Measurements from ENCODE around the gene FUT8.

FUT8 gene

DNA sequence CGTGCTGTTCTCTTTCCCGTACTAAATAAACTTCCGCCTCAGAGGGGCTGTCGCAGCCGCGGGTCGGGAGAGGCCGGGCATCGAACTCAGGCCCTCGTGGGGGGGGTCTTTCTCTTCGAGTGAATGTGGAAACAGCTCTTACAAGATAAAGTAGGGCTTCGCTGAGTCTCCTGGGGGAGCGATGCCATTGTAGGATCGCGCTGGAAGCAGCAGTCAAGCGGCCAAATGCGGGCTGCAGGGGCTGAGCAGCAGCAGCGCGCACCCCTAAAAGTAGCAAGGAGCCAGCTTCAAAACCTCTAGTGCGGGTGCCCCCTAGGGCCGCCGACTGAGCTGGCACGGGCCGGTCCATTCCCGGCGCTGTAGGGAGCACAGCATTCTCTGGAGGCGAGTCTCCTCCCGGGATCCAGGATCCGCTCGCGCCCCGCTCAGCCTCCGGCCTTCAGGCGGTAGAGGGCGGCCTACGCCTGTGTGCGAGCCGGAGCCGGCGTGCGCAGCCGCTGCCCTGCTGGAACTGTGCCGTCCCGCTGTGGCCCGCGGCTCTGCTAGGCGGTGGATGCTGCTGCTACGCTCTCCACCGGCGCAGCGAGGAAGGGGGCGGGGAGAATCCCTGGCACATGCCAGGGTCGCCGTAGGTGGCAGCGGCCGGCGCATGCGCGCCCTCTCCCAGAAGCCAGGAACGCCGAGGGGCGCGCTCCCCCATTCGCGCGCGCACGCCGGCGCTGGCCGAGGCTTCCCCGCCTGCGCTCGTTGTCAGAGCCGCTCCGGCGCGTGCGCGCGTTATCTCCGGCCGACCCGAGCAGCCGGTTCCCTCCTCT lies at the start of gene FUT8:
FUT8 (plus strand) TSS at position 699 of the 815 bp plus-strand sequence. CDS start 148,834 bp downstream, outside the sequence.
- DNase-seq: peak; percentile 88 to 92

DNA sequence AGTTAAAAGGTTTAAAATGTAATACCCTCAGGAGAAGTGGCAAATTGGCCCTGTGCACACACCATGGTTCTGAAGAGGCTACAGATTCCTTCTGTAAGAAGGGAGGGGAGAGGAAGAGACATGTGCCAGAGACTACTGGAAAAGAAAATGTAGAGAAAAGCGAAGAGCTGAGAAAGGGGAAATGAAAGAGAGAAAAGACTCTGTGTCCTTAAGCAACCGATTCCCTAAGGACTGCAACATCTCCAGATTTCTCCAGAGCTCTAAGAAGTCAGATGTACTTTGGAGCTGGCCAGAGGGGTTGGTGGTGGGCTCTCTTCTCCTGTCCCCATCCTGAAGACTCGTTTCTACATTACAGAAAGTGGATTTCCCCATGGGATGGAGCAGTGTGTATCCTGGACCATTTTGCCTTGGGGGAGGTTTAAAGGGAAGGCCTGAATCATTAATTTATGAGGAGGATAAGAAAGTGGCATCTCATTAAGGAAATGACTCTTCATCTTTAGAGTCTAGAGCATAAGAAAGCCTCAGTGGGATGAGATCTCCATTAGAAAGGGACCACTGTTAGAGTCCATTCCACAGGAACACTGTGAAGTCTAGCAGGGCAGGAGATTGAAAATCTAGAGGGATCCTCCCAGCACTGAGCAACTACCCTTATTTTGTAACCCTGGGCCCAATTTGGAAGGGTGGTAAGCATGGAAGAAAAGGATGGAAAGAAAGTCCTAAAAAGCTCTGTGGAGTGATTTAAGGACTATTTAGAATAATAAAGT lies 45.5 kb upstream of the FUT8 start:
- no peak for DNase-seq

GRCh38 chr14:65369560-65369959 lies 43.0 kb upstream of the FUT8 start:
- DNase-seq: peak in 1 of 2 donors; percentile 17

DNA sequence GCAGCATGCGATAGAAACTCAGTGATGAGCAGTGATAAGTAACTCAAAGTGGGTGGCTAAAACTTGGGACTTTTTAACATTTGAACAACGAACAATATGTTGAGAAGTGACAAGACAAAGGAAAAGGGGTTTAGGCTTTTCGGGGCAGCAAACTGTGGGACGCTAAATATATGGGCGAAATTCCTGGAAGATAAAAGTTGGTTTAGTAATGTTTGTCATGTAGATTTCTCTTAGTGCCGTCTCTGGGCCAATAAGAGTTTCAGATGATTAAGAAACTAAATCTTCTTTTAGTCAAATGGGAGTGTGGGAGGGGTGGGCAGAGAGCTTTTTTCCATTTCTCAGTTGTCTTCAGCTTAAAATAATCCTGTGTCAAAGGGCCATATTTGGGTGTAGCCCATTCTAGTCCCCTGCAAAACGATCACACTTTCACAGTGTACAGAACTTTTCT lies 41.7 kb upstream of the FUT8 start:
- no peak for DNase-seq

GRCh38 chr14:65371784-65372183 lies 40.7 kb upstream of the FUT8 start:
- no peak for DNase-seq

GRCh38 chr14:65373016-65373670 lies 39.4 kb upstream of the FUT8 start:
- DNase-seq: no peak

- DNase-seq: no peak
Measured at GRCh38 chr14:65373671-65374039, 38.9 kb upstream of the FUT8 start.

GRCh38 chr14:65377576-65377975 lies 35.0 kb upstream of the FUT8 start:
- DNase-seq: no peak

DNA sequence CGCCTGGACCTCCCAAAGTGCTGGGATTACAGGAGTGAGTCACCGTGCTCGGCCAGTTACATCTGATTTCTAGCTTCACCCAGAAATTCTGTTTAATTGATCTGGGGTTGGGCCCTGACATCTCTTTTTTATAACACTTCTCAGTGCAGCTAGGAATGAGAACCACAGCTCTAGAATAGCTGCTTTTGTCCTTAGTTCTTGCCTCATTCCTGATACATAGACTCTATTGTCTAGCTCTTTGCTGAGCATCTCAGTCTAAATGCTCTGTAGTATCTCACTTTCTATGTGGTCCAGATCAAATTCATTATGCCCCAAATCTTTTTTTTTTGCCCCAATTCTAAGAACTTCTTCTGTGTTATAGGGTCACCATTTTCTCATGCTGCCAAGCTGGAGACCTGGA lies 29.9 kb upstream of the FUT8 start:
- no peak for DNase-seq

GRCh38 chr14:65387171-65387570 lies 25.4 kb upstream of the FUT8 start:
- DNase-seq: no peak

GRCh38 chr14:65387628-65388027 lies 24.9 kb upstream of the FUT8 start:
- DNase-seq: no peak

- no peak for DNase-seq
Measured at GRCh38 chr14:65392296-65392695, 20.2 kb upstream of the FUT8 start.

DNA sequence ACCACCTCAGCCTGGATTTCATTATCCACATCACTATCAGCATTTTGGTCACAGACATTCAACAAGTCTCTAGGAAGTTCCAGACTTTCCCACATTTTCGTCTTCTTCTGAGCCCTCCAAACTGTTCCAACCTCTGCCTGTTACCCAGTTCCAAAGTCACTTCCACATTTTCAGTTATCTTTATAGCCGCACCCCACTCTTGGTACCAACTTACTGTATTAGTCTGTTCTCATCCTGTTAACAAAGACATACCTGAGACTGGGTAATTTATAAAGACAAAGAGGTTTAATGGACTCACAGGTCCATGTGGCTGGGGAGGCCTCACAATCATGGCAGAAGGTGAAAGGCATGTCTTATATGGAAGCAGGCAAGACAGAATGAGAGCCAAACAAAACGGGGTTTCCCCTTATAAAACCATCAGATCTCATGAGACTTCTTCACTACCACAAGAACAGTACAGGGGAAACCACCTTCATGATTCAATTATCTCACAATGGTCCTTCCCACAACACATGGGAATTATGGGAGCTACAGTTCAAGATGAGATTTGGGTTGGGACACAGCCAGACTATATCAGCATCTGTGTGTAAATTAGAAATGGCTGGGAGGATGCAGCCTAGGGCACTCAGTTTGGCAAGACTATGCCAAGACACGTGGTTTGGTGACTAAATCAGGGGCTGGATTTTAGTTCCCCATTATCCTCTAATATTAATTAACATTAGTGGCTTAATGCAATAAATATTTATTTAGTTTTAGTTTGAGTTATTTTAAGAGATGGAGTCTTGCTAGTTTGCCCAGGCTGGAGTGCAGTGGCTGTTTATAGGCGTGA lies 16.2 kb upstream of the FUT8 start:
- no peak for DNase-seq

GRCh38 chr14:65403231-65403630 lies 9.3 kb upstream of the FUT8 start:
- DNase-seq: no peak

DNA sequence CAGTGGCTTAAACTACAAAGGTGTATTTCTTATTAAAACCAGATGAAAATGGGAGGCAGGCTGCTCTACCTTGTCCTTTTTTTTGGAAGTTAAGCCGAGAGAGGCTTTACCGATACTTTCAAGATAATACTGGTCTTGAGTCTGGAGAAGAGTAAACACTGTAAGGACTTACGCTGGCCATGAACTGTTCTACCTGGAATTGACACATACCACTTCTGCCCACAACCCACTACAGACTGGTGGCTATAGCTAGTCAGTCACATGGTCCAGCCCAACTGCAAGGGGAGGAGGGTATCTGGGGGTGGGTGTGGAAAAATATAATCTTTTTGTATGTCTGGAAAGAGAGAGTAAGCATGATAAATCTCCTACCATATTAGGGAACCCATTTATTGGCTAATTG lies 4.4 kb upstream of the FUT8 start:
- DNase-seq: no peak

GRCh38 chr14:65410640-65411039 lies 1.9 kb upstream of the FUT8 start:
- DNase-seq: no peak

DNA sequence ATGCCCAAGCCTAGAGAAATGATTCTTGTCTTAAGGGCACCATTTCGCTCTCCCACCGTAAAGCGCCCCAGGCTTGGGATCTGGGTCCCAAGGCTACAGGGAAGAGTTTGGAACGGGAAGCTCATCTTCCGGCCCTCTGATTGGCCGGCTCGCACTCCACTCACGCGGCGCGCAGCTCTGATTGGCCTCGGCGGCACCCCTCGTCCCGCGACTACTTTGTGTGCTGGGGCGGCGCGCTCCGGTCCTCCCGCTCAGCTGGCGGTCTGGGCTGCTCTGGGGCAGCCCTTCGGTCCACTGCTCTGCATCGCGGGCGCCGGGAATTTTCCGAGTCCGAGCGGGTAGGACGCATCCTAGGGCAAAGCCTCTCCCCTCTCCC lies 886 bp upstream of the FUT8 start:
- DNase-seq: peak; percentile 68 to 70

DNA sequence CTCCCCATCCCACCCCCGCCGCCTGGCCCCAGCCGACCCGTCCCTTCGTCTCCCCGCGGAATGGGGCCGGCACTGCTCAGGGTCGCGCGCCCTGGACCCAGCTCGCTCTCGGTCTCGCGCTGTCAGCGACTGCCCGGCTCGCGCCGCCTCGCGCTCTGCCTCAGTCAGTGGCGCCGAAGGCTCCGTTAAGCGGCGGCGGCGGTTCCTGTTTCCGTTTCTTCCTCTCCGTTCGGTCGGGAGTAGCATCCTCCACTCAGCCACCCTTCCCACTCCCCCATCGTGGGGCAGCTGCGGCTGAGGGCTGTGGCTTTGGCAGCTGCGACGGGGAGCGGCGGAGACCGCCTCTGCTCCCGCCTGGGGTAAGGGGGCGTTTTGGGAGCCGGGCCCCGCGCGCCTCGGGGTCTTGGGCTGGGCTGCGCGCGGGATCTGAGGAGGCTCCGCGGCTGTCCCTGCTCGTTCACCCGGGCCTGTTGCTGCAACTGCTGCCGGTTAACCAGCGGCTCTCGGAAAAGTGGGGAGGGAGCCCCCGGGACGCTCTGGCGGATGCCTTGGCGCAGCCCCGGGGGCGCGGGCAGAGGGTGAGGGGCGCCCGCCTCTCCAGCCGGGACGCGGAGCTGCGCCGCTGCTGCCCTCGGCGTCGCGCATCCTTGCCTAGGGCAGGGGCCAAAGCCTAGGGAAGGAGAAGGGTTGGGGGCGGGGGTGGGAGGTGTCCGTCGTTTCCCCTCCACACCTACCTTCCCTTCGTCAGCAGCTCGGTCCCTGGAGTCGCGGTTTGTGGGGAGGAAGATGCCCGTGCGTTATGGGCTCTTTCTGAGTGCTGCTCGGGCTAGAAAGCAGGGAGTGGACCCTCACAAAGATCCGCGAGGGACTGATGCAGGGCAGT lies 567 bp downstream of the FUT8 start:
- peak in 1 of 2 donors; percentile 57 for DNase-seq

DNA sequence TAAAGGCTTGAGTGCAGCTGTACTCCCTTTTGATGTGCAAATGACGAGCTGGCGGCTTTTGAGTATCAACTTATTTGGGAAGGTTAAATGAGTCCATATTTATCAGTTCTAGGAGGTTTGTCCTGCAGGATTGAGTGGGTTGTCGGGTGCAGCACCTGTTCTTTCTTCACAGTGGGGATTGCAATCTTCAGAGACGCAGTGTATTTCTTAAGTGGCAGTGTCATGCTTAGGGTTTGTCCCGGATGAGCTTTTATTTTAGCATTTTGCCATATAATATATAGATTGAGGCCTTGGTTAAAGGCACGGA lies 1.2 kb downstream of the FUT8 start:
- no peak for DNase-seq

DNA sequence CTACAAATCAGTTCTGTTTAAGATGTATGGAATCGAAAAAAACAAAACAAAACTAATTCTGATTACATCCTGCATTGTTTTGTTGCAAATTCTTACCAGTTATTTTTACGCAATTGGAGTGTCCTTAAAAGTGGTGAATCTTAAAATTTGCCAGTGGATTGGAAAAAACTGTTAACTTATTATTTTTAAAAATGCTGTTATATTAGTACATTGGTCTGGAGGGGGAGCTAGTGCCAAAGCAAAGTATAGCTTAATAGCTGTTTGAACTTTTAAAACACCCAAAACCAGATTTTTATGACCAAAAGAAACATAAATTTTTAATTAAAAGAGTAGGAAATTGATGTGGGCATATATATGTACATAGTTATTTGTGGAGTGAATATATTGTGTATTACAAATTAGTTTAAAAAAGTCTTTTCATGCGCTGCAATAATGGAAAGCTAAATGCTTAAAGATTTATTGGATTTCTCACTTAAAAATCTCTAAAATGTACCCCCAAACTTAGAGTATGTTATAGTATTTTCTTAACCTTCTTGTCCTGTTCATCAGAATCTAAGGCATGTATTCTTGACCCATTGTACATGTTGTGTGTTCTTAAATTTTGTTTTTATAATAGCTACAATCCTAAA lies 2.5 kb downstream of the FUT8 start:
- DNase-seq: no peak

GRCh38 chr14:65415613-65416012 lies 3.1 kb downstream of the FUT8 start:
- DNase-seq: no peak

All from stimulated activated CD4-positive, alpha-beta T cell treated with anti-CD3 and anti-CD28 coated beads, Interleukin-2, amount 100 ng/mL, for 48 hours (primary cell).